NCI-H748 (cell line): ENCODE data around the gene RGS7BP.
A peak's percentile ranks its signal among the peaks of the same experiment; 100 is the strongest.
"Not testable (repeated sequence)": the region's sequence is repeated elsewhere in the genome, so short reads cannot be mapped to it uniquely, and the experiment has no call there.

ENCODE experiments used
- DNase-seq: peaks from one replicate; lab custom pipeline; 2025; ENCODE audit not compliant: unreplicated experiment; lab: John Stamatoyannopoulos, UW

RGS7BP gene

DNA sequence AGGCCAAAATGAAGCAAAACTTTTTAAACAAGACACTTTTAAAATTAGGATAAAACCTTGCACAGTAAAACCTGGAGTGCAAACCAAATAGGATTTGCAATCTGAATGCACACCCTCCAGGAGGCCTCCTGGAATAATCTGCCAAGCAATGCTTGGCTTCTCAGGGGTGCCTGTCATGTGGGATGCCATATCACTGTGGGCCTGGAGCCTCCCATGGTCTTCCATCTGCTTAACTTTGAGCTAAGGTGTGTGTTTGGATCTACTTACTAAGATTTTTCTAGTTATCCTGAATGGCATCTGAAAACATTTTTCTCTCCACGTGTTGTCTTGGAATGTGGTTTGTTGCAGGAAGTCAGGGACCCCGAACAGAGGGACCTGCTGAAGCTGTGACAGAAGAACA lies 52.1 kb downstream of the RGS7BP start:
- DNase-seq = no peak

DNA sequence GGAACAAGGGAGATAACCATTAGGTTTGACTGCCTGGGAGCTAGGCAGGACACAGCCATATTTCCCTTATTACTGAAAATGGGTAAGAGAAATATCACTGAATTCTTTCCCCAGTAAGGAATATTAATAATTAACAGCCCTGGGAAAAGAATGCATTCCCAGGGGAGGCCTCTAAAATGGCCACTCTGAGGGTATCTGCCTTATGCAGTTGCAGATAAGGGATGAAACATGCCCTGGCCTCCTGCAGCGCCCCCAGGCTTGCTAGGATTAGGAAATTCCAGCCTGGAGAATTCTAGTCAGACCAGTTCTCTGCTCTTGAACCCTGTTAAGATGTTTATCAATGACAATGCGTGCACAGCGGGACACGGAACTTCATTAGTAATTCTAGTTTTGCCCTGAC lies 52.8 kb downstream of the RGS7BP start:
- DNase-seq = not testable (repeated sequence)

DNA sequence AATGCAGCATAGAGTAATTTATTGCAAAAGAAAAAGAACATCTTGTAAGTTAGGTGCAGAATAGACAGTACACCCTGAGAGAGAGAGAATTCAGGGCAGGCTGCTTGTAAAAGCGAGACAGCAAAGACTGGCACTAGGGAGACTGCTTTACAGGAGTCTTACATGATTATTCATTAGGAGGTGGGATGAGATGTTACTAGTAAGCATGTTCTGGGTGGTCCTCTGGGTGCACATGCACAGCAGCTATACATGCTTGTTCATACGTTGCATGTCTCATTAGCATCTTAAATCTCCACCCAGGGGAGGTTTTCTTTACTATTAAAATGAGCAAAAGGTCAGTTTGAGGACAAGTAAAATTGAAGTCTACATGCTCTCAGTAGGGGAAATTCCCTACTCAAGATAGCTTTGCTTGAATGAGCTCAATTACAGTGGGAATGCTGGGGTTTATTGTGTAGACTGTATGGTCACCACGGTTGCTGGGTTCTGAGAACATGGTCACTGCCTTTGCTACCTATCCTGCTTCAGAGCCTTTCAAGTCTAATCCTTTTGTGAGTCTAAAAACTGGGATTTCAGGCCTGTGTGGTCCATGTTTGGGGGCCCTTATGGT lies 60.6 kb downstream of the RGS7BP start:
- DNase-seq = no peak

DNA sequence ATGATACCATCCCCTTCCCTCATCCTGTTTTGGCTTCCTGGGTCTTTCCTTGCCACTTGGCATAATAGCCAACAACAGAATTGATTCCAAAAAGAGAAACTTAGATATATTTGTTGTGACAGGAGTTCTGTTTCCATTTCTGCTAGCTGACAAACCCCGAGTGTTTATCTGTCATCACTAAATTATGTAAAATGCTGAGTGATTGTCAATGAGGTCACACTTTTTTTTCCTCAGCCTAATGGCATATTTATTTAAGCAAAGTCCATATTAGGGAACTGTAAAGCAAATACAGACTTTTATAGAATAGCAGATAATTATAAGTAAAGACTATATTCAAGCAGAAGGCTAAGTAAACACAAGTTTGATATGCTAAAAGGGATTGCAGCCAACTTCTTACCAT lies 64.0 kb downstream of the RGS7BP start:
- peak; percentile 41 for DNase-seq

DNA sequence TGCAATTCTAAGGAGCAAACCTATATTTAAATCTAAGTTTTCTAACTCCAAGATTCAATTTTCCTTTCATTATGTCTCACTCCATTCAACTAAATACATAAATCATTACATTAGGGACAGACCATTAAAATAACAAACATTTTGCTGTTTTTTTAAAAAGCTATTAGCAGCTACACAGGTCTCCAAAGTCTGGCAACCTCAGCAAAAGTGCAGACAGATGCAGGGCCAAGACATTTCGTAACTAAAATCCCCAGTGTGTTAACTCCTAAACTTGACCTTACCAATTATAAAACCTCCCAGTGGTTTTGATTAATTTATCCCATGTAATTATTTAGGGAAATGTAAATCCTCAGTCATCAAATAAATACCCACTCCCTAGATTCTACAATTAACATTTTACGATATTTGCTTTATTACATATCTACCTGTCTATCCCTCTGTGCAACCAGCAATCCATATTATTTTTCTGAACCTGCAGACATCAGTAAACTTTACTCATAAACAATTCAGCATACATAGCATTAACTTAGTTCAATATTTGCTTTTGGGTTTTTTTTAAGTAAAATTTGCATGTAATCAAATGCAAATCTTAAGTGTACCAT lies 64.7 kb downstream of the RGS7BP start:
- DNase-seq = peak; percentile 14

DNA sequence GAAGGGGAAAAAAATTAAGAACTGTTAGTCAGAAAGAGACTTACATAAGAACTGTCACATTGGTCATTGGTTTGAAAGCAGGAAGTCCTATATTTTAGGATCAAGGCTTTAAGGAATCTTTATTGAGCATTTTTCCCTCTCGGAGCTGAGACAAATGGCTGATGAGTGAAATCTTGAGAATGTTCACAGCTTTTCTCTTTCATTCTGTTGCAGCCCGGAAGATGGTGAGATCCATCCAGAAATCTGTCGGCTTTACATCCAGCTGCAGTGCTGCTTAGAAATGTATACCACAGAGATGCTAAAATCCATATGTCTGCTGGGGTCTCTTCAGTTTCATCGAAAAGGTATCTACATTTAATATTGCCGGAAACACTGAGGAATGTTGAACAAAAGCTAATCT lies 69.7 kb downstream of the RGS7BP start:
- no peak for DNase-seq

DNA sequence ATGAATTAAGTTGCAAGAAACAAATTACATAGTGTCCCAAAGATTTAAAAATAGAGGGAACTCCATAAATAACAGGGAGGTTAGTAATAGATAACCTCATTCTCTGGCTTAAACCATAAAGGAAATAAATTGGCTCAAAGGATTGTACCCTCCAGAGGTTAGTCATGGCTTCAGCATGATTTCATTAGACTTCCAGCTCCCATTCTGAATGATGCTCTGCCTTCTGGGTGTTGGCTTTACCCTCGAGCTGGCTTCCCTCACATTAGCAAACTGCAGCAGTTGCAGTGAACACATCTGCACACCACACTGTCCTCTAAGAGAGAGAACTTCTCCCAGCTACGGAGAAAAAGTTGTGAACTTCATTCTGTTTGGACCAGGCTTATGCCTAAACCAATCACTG lies 70.4 kb downstream of the RGS7BP start:
- DNase-seq = no peak

DNA sequence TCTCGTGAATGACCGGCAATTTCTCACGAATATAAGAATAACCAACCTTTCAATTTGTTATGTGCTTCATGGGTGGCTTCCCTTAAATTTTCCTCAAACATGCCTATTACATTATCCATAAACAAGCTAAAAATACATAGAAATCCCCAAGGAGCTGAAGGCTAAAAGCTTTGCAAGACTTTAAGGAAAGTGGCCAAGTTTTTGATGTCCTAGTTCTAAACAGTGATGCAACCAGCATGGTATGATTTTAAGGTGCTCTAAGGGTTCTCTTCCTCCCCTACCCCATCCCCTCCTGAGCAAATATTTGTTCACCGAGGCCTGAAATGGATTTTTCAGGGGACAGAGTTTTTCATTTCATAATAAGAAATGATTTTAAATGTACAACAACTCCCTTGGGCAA lies 79.8 kb downstream of the RGS7BP start:
- no peak for DNase-seq

DNA sequence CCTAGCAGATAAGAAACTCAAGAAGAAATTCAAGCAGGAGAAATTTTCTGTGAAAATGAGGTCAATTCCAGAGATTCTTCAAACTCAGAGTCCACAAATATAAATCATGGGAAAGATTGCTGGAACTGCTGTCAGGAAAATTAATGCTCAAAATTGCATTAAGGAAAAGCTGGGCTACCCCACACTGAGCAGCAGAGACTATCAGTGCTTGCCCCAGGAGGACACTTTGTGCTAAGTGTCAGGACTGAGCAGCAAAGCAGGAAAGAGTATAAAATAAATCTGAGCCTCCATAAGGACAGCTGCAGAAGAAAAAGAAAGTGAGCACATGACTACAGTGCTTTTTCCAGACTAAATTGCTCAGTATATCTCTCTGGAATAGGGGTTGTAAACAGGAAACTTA lies 81.6 kb downstream of the RGS7BP start:
- no peak for DNase-seq

DNA sequence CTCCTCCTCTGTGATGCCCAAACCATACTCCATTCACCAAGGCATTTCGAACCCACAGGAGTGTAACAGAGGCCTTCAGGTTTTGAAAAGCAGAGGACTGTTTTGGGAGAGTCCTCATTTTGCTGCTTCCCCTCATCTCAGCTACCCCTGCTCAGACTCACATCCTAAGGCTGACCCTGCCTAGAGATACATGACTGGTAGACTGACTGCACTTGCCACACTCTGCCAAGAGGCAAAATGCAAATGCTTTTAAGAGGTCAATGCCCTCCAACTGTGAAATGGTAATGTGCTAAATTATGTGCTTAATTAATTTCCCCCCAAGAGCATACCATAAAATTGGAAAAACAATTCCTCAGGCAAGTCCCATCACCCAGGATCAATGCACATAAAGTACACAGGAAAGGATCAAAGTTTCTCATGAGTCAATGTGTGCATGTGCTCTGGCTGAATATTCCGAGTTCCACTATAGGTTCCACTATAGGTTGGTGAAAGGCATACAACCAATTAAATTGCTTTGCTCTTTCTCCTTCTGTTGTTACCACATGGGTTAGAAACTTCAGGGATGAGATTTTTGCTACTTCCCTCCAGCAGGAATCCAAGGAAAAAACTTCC lies 87.0 kb downstream of the RGS7BP start:
- no peak for DNase-seq

DNA sequence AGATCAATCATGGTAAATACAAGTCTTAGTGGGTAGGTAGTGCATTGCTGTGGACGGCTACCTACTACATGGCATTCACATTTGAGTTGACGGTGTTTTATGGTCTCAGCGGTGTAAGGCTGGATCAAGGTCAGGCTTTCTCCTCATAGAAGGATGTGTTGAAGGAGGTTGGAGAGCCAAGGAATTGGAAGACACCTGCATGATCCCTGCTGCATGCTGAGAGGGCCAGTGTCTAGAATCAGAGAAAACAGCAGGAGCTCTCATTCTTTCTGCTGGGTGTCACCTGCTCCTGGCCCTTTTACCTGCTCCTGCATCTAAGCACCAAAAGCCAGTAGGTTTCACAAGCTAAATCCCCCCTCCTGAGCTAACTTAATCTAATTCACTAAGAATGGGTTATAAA lies 88.2 kb downstream of the RGS7BP start:
- DNase-seq = no peak

DNA sequence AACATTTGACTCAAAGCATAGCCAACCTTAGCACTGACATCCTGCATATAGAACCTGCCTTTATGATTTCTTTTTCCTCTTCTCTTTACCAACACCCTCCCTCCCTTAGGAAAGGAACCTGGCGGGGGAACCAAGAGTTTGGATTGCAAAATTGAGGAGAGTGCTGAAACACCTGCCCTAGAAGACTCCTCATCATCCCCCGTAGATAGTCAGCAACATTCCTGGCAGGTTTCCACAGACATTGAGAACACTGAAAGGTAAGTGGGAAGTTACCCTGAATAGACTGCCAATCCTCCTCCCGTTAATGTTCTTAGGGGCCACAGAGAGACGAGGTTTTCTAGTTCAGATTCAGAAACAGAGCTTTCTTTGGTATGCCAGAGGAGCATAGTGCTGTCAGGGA lies 88.8 kb downstream of the RGS7BP start:
- no peak for DNase-seq

DNA sequence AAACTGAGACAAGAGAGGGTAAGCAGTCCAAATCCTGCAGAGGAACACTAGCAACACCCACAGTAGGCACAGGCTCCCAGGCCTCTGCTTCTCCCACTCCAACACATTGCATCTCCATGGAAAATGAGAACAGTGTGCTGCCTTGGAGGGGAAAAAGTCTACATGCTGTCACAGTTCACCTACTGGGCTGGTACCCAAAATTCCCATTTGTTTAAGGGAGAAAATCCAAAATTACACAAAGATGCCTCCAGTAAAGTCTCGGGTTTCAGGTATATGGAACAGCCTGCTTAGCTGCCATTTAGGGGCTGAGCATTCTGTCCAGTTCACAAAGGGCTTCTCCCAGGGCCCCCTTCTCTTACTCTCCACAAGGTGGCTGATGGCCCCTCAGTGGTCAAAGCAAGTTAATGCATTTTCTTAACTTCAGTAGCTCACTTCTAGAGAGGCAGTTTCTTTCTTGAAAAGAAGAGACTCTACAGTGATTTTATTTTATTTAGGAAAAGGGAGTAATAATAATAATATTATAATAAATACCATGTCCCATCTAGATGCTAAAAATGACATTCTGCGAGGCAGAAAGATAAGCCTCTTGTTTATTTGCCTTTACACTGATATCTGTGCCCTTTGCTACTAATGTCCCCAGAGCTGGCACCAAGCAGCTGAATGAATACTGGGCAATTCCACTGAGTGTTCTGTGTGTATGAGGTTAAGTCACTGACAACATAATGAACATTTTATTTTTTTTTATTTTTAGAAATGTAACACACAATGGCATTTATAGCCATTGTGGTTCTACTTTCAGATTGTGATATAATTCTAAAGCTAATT lies 89.4 kb downstream of the RGS7BP start:
- DNase-seq = peak; percentile 18

DNA sequence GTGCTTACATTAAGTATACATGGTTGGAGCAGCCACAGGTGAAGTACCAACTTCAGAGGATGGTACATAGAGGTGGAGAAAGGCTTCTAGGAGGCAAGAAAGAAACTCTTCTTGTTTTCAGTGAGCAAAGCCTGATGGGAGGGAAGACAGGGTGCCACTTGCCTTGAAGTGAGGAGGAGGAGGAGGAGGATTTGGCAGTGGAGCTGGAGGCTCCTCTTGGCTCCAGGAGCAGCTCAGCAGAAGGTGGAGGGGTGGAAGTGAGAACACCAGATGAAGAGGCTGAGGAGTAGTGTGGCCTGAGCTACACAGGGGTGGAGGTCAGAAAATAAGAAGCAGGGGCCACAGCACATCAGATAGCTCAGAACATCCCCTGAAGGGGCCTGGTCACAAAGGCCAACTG lies 93.4 kb downstream of the RGS7BP start:
- DNase-seq = no peak

DNA sequence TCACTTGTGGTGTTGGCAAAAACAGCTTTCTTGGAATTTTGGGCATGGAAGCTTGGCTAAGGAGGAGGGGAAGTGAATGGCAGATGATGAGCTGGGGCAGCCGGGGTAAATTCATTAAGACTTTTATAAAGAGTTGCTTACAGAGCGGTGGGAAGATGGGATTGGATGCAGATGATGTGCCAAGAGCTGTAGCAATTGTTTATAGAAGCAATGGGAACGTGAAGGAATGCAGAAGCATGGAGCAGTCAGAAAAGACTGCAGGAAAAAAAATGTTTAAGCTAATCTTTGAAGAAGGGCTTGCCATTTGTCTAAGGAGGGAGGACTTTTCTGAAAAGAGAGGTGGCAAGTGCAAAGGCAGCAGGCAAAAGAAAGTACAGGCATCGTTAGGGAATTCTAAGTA lies 97.9 kb downstream of the RGS7BP start:
- no peak for DNase-seq

DNA sequence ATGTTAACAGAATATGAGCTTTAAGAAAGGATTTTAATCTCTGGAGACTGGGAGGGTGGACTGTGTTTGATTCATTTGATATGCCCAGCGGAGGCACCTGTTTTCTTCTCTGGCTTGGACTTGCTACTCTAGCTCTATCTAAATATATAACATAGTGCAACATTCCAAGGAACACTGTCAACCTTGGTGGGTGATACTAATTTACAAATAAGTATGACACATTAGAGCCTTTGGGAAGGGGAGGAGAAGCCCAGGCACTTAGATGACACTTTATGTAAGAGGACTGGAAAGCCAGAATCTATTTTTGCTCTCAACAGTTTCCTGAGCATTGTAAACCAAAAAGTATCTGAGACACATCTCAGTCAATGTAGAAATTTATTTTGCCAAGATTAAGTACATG lies 101.1 kb downstream of the RGS7BP start:
- no peak for DNase-seq

DNA sequence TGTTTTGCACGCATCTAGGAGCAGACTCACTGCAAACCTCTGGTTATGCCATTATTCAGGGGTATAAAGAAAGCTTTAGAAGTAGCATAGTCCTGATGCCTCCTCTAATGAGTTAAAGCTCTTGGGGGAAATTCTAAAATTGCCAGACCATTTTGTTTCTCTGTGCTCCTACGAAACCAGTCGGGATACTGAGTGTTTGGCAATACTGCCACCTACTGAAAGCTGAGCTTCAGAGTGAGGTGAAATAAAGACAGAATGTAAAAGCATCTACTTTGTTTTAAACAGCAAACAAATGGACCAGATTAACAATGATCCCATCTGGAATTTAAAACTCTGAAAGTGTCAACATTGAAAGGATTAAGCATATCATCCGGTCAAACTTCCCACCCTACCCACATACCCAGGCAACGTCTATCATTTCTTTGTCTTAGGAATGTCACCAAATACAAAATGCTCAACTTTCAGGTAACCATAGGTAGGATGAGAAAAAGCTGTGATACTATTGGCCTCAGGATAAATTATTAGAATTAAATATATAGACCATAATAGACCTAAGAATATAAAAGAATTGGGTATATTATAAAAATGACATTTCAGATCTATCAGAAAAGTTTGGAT lies 106.6 kb downstream of the RGS7BP start:
- peak; percentile 71 for DNase-seq

DNA sequence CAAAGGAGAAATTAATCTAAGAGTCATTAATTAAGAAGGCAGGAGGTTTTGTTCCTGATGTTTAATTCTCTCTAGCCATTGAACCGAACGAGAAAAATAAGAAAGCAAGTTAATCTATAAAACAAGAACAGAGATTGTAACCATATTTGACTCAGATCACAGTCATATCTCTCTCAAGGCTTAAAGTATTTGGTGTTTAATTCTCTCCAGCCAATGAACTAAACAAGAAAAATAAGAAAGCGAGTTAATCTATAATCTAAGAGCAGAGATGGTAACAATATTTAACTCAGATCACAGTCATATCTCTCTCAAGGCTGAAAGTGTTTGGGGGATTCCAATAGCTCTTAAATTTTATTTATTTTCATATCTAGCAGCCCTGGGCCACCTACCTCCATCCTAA lies 110.1 kb downstream of the RGS7BP start:
- no peak for DNase-seq

DNA sequence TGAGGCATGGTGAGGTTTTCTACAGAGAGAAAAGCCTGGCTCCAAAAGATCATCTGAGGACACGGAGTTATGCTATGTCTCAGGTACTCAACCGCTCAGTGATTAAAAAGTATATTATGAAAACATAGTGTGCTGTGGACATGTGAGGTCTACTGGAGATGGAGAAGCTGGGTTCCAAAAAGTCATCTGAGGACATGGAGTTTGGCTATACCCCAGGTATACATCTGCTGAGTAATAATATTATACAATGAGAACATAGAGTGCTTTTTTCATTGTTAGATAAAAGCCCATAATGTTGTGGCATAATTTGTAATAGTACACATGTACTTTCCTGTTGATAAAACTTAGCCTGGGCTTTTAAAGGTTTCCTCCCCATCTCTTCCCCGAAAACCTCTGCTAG lies 113.8 kb downstream of the RGS7BP start:
- no peak for DNase-seq

DNA sequence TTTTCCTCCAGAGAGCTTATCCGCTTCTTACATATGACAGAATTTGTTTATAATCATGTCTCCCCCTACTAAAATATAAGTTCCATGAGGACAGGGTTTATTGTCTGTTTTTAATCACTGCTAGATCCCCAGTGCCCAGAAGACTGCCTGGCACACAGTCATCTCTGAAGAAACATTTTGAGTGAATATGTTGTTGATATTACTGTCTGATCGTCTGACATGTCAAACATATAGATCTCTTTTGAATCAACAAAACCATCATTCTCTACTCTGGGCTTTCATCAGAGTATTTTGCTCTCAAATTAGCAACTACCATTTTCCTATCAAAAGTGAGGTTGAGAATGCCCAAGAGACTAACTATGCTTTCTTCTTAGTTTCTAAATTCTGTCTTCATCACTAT lies 117.2 kb downstream of the RGS7BP start:
- DNase-seq = no peak

DNA sequence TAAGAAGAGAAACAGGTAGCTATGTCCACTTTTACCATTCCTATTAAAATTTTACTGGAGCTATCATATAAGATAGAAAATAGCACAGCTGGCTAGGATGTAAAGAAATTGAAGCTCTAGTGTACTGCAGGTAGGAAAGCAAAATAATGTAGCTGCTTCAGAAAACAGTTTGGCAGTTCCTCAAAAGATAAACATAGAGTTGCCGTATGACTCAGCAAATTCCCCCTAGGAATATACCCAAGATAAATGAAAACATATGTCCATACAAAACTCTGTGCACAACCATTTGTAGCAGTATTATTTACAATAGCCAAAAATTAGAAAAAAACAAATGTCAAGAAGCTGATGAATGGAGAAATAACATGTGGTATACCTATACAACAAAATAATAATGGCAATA lies 119.9 kb downstream of the RGS7BP start:
- no peak for DNase-seq

DNA sequence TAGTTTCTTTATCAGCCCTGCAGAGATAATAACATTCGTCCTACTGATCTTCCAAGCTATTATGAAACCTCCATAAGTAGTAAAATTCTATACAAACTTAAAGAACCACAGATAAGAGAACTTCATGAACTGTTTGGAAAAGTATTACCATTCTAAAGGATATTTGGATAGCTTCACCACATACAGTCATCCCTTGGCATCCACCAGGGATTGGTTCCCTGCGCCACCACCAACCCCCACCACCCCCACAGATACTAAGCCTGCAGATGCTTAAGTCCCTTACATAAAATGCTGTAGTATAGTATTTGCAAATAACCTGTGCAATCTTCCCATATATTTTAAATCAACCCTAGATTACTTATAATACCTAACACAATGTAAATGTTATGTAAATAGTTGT lies 123.1 kb downstream of the RGS7BP start:
- no peak for DNase-seq
